H1 (cell line): ENCODE results near the gene DMBX1. TPM values are rescaled to one million over a fixed set of nuclear protein-coding genes. Genes with fewer than 3 reads are reported as not detected.

Experiments
- ASH2L ChIP-seq: fragments of 200-600, 300-600 bp; sonication (generic); IDR thresholded peaks from one replicate; pipeline ENCODE4 v1.7.1; 2017; ENCODE audit warnings: low read length
- BRCA1 ChIP-seq: IDR thresholded peaks from 2 replicates; pipeline ENCODE4 v1.6.1; 2012; ENCODE audit warnings: low read depth, low read length, improper control_type of control experiment
- EZH2 ChIP-seq: fragments of 200-600 bp; sonication (generic); IDR thresholded peaks from 2 replicates; pipeline ENCODE4 v1.7.1; 2012; ENCODE audit warnings: low read depth, mild to moderate bottlenecking, moderate library complexity, low read length, inconsistent platforms; ENCODE audit not compliant: severe bottlenecking
- HDAC6 ChIP-seq: IDR thresholded peaks from one replicate; pipeline ENCODE4 v1.7.1; 2012; ENCODE audit warnings: low read depth, mild to moderate bottlenecking, inconsistent platforms, low read length, moderate library complexity
- MAX ChIP-seq: IDR thresholded peaks from 2 replicates; pipeline ENCODE4 v1.6.1; 2012; ENCODE audit warnings: inconsistent platforms
- RFX5 ChIP-seq: IDR thresholded peaks from 2 replicates; pipeline ENCODE4 v1.6.1; 2011; ENCODE audit warnings: low read depth, low read length, improper control_type of control experiment, borderline replicate concordance
- SUZ12 ChIP-seq: fragments of 200-600 bp; sonication (generic); IDR thresholded peaks from 2 replicates; pipeline ENCODE4 v1.6.1; 2012; ENCODE audit warnings: mild to moderate bottlenecking, inconsistent platforms, low read length, moderate library complexity, mixed read lengths
- TAF7 ChIP-seq: optimal IDR thresholded peaks from 2 replicates; pipeline ENCODE3; 2011; ENCODE audit warnings: low read depth, mild to moderate bottlenecking, inconsistent platforms, low read length, moderate library complexity, borderline replicate concordance
- TEAD4 ChIP-seq: IDR thresholded peaks from 2 replicates; pipeline ENCODE4 v1.6.1; 2012; ENCODE audit warnings: low read depth, low read length, inconsistent platforms, mixed read lengths
- polyA plus RNA-seq, 7 experiments: library from polyadenylated mRNA; depleted of rRNA in 3 of 7; stranded (reverse) in 5 of 7; unstranded in 2 of 7; fragments of >200 nt in 5 of 7; fragments of 200-250 nt in 2 of 7; gene quantifications; 1 replicate in 5 of 7; 2 replicates in 1 of 7; 4 replicates in 1 of 7; pipeline versions ENCODE4 v1.2.1 to v1.2.3, GENCODE V29; 2011 to 2013; ENCODE audit warnings: missing spikeins in 2 of 7, mixed read lengths in 2 of 7
- total RNA-seq: library from RNA; stranded (reverse); fragmentation: NEBNext Ultra II Directional; extraction: Animal tissue kit (Norgen Biotek cat#: 25700); gene quantifications from 2 replicates; pipeline ENCODE4 v1.2.1, GENCODE V29; 2021

Gene DMBX1
- total and polyA plus RNA-seq, 2 of the 8 experiments (the other 6 are each of a cell fraction or from before 2014, with no cell fraction given) = 0.23 to 0.30 TPM

- TF ChIP-seq HDAC6 = no peak
- TF ChIP-seq TAF7 = no peak
- no peak for TF ChIP-seq RFX5
- TF ChIP-seq TEAD4 = no peak
- no peak for TF ChIP-seq ASH2L
- TF ChIP-seq BRCA1 = no peak
- TF ChIP-seq SUZ12 = peak; percentile 75; the same call in 1 of the 2 replicates
- peak; percentile 71 for TF ChIP-seq EZH2
- TF ChIP-seq MAX = no peak
Measured at GRCh38 chr1:46448109-46448911, 41.3 kb upstream of the DMBX1 start (continued).
